ENCODE measurements around the gene CPSF7.
A peak's percentile ranks its signal among the peaks of the same experiment; 100 is the strongest.

The CPSF7 gene

GRCh38 chr11:61429346-61429690, 457 bp downstream of the CPSF7 start:
- TF ChIP-seq CTCF (IDR thresholded peaks at IDR 0.05; ENCODE audit: insufficient read depth, low read length, missing control alignments): peak; percentile 20
- peak overlapping the region; percentile 99 for H3K4me3 ChIP-seq (ENCODE audit: low read depth, low read length)
- ChIA-PET POLR2A (interaction anchor here (0.9 to 1.3 kb wide), 5 partner anchors 12 to 67 kb away, joined by 3 to 9 read pairs (median 3); partner anchors contain the start of genes TMEM138 and TMEM216), CTCF (interaction anchor here (0.8 to 5.6 kb wide), 11 partner anchors 9 to 210 kb away, joined by 3 to 40 read pairs (median 4); no protein-coding TSS in a partner anchor)
- no peak for DNase-seq (ENCODE audit: low read depth, low spot score)

- CTCF ChIA-PET: interaction anchor here (0.7 to 3.1 kb wide), 5 partner anchors 10 to 317 kb away, joined by 3 to 31 read pairs (median 5); no protein-coding TSS in a partner anchor
- H3K4me3 ChIP-seq (ENCODE audit: low read depth, low read length): no peak overlapping the region
- no peak for DNase-seq (ENCODE audit: low read depth, low spot score)
- no peak for TF ChIP-seq CTCF (IDR thresholded peaks at IDR 0.05; ENCODE audit: insufficient read depth, low read length, missing control alignments)
- POLR2A ChIA-PET: no interaction called here
These were observed 4.2 kb downstream of the CPSF7 start for GRCh38 chr11:61425367-61426131.

GRCh38 chr11:61422226-61422625, 7.5 kb downstream of the CPSF7 start:
- POLR2A ChIA-PET: no interaction called here

GRCh38 chr11:61418136-61418535, 11.6 kb downstream of the CPSF7 start:
- TF ChIP-seq CTCF (IDR thresholded peaks at IDR 0.05; ENCODE audit: insufficient read depth, low read length, missing control alignments): no peak
- no peak for DNase-seq (ENCODE audit: low read depth, low spot score)
- ChIA-PET POLR2A (no interaction called here), CTCF (interaction anchor here (1.2 to 2.1 kb wide), 5 partner anchors 9 to 82 kb away, joined by 3 to 10 read pairs (median 5); no protein-coding TSS in a partner anchor)
- no peak overlapping the region for H3K4me3 ChIP-seq (ENCODE audit: low read depth, low read length)

More at GRCh38 chr11:61422226-61422625, 7.5 kb downstream of the CPSF7 start:
- CTCF ChIA-PET: interaction anchor here (0.9 to 1.6 kb wide), 2 partner anchors 13 to 24 kb away, joined by 3 to 7 read pairs; no protein-coding TSS in a partner anchor
- DNase-seq (ENCODE audit: low read depth, low spot score): no peak
- no peak for TF ChIP-seq CTCF (IDR thresholded peaks at IDR 0.05; ENCODE audit: insufficient read depth, low read length, missing control alignments)
- no peak overlapping the region for H3K4me3 ChIP-seq (ENCODE audit: low read depth, low read length)

GRCh38 chr11:61417670-61418069, 12.1 kb downstream of the CPSF7 start:
- H3K4me3 ChIP-seq (ENCODE audit: low read depth, low read length): no peak overlapping the region
- CTCF ChIA-PET: interaction anchor here (0.6 to 2.1 kb wide), 7 partner anchors 10 to 81 kb away, joined by 3 to 10 read pairs (median 4); partner anchors contain the start of genes CPSF7 and SDHAF2
- DNase-seq (ENCODE audit: low read depth, low spot score): no peak
- TF ChIP-seq CTCF (IDR thresholded peaks at IDR 0.05; ENCODE audit: insufficient read depth, low read length, missing control alignments): no peak
- POLR2A ChIA-PET: interaction anchor here (1.2 kb wide), 1 partner anchor 12 kb away, joined by 3 read pairs; the partner anchor contains the start of genes CPSF7 and SDHAF2

GRCh38 chr11:61416941-61417340, 12.8 kb downstream of the CPSF7 start:
- no peak for TF ChIP-seq CTCF (IDR thresholded peaks at IDR 0.05; ENCODE audit: insufficient read depth, low read length, missing control alignments)
- no peak overlapping the region for H3K4me3 ChIP-seq (ENCODE audit: low read depth, low read length)
- no peak for DNase-seq (ENCODE audit: low read depth, low spot score)
- CTCF ChIA-PET: interaction anchor here (0.6 to 2.1 kb wide), 5 partner anchors 11 to 81 kb away, joined by 3 to 10 read pairs (median 4); partner anchors contain the start of genes CPSF7 and SDHAF2
- POLR2A ChIA-PET: interaction anchor here (1.2 kb wide), 1 partner anchor 13 kb away, joined by 3 read pairs; the partner anchor contains the start of genes CPSF7 and SDHAF2
